HepG2 (cell line): Measurements from ENCODE around the gene CRY1. TPM values are rescaled to one million over a fixed set of nuclear protein-coding genes. Genes with fewer than 3 reads are reported as not detected.

Experiments used
- ETV5 ChIP-seq: IDR thresholded peaks from 2 replicates; pipeline ENCODE4 v1.6.1; 2018; ENCODE audit warnings: missing biosample characterization, missing genetic modification reagents, inconsistent platforms, borderline replicate concordance
- FOXA3 ChIP-seq: IDR thresholded peaks from 2 replicates; pipeline ENCODE4 v1.6.1; 2016; ENCODE audit warnings: missing genetic modification reagents, missing compliant biosample characterization
- KLF13 ChIP-seq: sonication (generic); formaldehyde crosslinking; IDR thresholded peaks from 2 replicates; pipeline ENCODE4 v1.4.0; 2020; ENCODE audit warnings: mild to moderate bottlenecking, missing genetic modification reagents
- POLR2AphosphoS5 ChIP-seq: IDR thresholded peaks from 2 replicates; pipeline ENCODE4 v1.6.1; 2012; ENCODE audit warnings: low read depth, low read length
- RARG ChIP-seq: sonication (generic); formaldehyde crosslinking; IDR thresholded peaks from 2 replicates; pipeline ENCODE4 v1.4.0; 2020; ENCODE audit warnings: low read depth, mild to moderate bottlenecking, missing genetic modification reagents
- RBAK ChIP-seq: sonication (generic); formaldehyde crosslinking; IDR thresholded peaks from 2 replicates; pipeline ENCODE4 v1.5.1; 2020; ENCODE audit warnings: mild to moderate bottlenecking, missing genetic modification reagents
- REPIN1 ChIP-seq: sonication (generic); formaldehyde crosslinking; IDR thresholded peaks from 2 replicates; pipeline ENCODE4 v1.8.0; 2022; ENCODE audit warnings: missing genetic modification reagents, low read depth, mild to moderate bottlenecking, borderline replicate concordance
- SKI ChIP-seq: fragments of 450-650 bp; IDR thresholded peaks from one replicate; pipeline ENCODE4 v1.6.1; 2018; ENCODE audit warnings: mild to moderate bottlenecking; ENCODE audit not compliant: partially characterized antibody
- TBX3 ChIP-seq: fragments of 450-650 bp; IDR thresholded peaks from 2 replicates; pipeline ENCODE4 v1.6.1; 2017; ENCODE audit warnings: antibody characterized with exemption, mild to moderate bottlenecking, inconsistent platforms, borderline replicate concordance
- TRAFD1 ChIP-seq: sonication (generic); formaldehyde crosslinking; IDR thresholded peaks from 2 replicates; pipeline ENCODE4 v1.5.1; 2020; ENCODE audit warnings: missing genetic modification reagents, mild to moderate bottlenecking, borderline replicate concordance
- ZIK1 ChIP-seq: sonication (generic); formaldehyde crosslinking; IDR thresholded peaks from 2 replicates; pipeline ENCODE4 v1.5.0; 2020; ENCODE audit warnings: mild to moderate bottlenecking, low read depth, missing genetic modification reagents, borderline replicate concordance
- ZMYM2 ChIP-seq: sonication (generic); formaldehyde crosslinking; IDR thresholded peaks from 2 replicates; pipeline ENCODE4 v1.8.0; 2022; ENCODE audit warnings: mild to moderate bottlenecking, missing genetic modification reagents
- ZNF383 ChIP-seq: sonication (generic); formaldehyde crosslinking; IDR thresholded peaks from 2 replicates; pipeline ENCODE4 v1.4.0; 2020; ENCODE audit warnings: missing genetic modification reagents, mild to moderate bottlenecking, borderline replicate concordance
- ZNF556 ChIP-seq: sonication (generic); formaldehyde crosslinking; IDR thresholded peaks from 2 replicates; pipeline ENCODE4 v1.4.0; 2020; ENCODE audit warnings: mild to moderate bottlenecking, missing genetic modification reagents, borderline replicate concordance
- polyA plus RNA-seq, 8 experiments: library from polyadenylated mRNA; depleted of rRNA in 3 of 8; stranded (reverse) in 7 of 8; unstranded in 1 of 8; fragments of >200 nt; fragmentation: Illumina TruSeq in 4 of 8; extraction: Trizol in 4 of 8; gene quantifications; 2 replicates each; pipeline versions ENCODE4 v1.2.1 to v1.2.3, GENCODE V29; 2011 to 2016; ENCODE audit warnings: low read depth in 4 of 8, missing spikeins in 1 of 8, mixed read lengths in 1 of 8; ENCODE audit not compliant: insufficient read depth in 1 of 8
- total RNA-seq, 5 experiments: library from RNA; depleted of rRNA; stranded (reverse); fragments of >200 nt; fragmentation: Illumina TruSeq; extraction: Trizol; gene quantifications; 2 replicates each; pipeline ENCODE4 v1.2.3, GENCODE V29; 2016; ENCODE audit warnings: low read depth in 1 of 5
- TF ChIP-seq, protein P1 (sequence below): sonication (generic); formaldehyde crosslinking; IDR thresholded peaks from 2 replicates; pipeline ENCODE4 v1.8.0; 2022; ENCODE audit warnings: mild to moderate bottlenecking, missing genetic modification reagents

Gene CRY1
- total and polyA plus RNA-seq, 2 of the 13 experiments (the other 11 are each of a cell fraction or from before 2014, with no cell fraction given): 11.4 to 13.9 TPM

GRCh38 chr12:106974511-106974910 lies 118.8 kb downstream of the CRY1 start (continued):
- no peak for TF ChIP-seq TRAFD1
- no peak for TF ChIP-seq KLF13
- 0 out of 2 replicates have a peak, but pooled peaks have one; percentile 23 for TF ChIP-seq ZMYM2 (CRISPR knock-in tag)
- TF ChIP-seq SKI: peak; percentile 36
- no peak for TF ChIP-seq ZNF556 (CRISPR knock-in tag)
- TF ChIP-seq REPIN1 (CRISPR knock-in tag): no peak
- TF ChIP-seq, protein P1, sequence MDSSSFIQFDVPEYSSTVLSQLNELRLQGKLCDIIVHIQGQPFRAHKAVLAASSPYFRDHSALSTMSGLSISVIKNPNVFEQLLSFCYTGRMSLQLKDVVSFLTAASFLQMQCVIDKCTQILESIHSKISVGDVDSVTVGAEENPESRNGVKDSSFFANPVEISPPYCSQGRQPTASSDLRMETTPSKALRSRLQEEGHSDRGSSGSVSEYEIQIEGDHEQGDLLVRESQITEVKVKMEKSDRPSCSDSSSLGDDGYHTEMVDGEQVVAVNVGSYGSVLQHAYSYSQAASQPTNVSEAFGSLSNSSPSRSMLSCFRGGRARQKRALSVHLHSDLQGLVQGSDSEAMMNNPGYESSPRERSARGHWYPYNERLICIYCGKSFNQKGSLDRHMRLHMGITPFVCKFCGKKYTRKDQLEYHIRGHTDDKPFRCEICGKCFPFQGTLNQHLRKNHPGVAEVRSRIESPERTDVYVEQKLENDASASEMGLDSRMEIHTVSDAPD (CRISPR knock-in tag): no peak
- peak; percentile 94 for TF ChIP-seq ETV5 (CRISPR knock-in tag)
- TF ChIP-seq TBX3: no peak
- TF ChIP-seq RBAK (CRISPR knock-in tag): no peak
- TF ChIP-seq POLR2AphosphoS5: no peak
- no peak for TF ChIP-seq ZNF383 (CRISPR knock-in tag)
- TF ChIP-seq RARG (CRISPR knock-in tag): no peak
- TF ChIP-seq FOXA3 (CRISPR knock-in tag): peak; percentile 96
- no peak for TF ChIP-seq ZIK1
